Measurements from ENCODE around the gene EMC8. TPM values are rescaled to one million over a fixed set of nuclear protein-coding genes. Genes with fewer than 3 reads are reported as not detected.
A peak's percentile ranks its signal among the peaks of the same experiment; 100 is the strongest.

Gene EMC8
- 34.8 TPM for polyA plus RNA-seq (2013, experiment 1 of 2)
- polyA plus RNA-seq (2013, experiment 2 of 2) = 33.5 TPM

DNA sequence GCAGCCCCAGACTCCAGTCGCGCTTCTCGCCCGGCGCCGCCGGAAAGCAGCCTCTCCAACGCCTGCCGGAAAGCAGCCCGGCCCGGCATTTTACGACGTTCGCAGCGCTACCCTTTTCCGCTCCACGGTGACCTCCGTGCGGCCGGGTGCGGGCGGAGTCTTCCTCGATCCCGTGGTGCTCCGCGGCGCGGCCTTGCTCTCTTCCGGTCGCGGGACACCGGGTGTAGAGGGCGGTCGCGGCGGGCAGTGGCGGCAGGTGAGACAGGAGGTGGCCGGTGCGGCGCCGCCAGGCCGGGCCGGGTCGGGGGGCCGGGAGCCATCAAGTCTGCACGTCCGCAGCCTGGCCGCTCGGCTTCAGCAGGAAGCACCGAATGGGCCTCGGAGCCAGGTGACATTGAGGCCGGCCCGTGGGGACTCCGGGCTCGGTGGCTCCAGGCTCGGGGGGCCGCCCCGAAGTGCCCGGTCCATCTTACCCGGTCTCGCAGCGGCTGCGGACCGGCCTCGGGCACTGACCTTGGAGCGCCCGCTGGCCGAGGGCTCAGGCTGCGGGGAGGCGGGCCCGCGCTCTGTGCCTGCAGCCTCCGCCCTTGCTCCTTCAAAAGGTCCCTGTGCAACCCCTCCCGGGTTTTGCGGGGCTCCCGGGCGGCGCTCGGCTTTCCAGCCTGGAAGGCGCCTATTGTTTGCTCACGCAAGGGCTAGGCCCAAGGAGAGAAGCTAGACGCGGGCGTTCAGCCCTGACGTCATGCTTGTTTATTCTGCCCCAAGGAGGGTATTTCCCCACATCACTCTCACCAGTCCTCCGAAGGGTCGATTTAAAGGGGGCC lies at the start of gene EMC8, which contains the start of gene COX4I1:
Gene EMC8, minus strand, starts transcription at position 48 of the 824 bp plus-strand sequence. CDS start 249 bp downstream, outside the sequence.
Gene COX4I1, plus strand, starts transcription at position 199 of the 824 bp plus-strand sequence. CDS start 1,511 bp downstream, outside the sequence.
- Histone ChIP-seq H3K4me1 (ENCODE audit: control insufficient read depth, insufficient read depth, low read length, poor library complexity, severe bottlenecking) (peaks cover 12% of the 10 kb centered on the region), H3K4me3 (ENCODE audit: extremely low read depth, insufficient read depth, low read length, poor library complexity, severe bottlenecking) (peak within 1 kb of the TSS; percentile 97), H3K9me3 (ENCODE audit: control insufficient read depth, low read length) (no peaks in the 10 kb centered on the region), H3K27ac (ENCODE audit: low read depth, low read length, severe bottlenecking) (peak within 1 kb of the TSS; percentile 81), H3K36me3 (ENCODE audit: control insufficient read depth, insufficient read depth, low read length) (peaks cover 67% of the 10 kb centered on the region)
- WGBS, 2 experiments (ENCODE audit: insufficient coverage in 2 of 2) = 0 to 1% methylated on average over 64 to 74 of the region's 87 CpGs

DNA sequence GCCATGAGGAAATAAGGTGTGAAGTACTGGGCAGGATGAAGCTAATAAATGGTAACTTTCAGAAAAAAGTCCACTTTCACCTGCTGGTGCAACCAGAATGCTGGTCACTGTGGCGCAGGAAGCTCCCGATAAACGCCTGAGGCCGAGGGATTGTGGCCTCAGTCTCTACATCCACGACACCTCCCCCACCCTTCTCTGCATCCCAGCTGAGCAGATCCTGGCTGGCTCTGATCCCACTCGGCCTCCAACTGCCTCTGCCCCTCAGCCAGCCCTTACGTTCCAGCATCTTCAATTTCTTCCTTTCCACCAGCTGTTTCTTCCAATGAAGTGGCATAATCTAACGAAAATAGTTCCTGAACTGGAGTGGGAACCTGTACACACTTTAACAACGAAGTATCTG lies 49.6 kb upstream of the EMC8 start:
- Histone ChIP-seq H3K9me3 (ENCODE audit: control insufficient read depth, low read length) (no peaks in the 10 kb centered on the region), H3K36me3 (ENCODE audit: control insufficient read depth, insufficient read depth, low read length) (no peaks in the 10 kb centered on the region), H3K27ac (ENCODE audit: low read depth, low read length, severe bottlenecking) (no peak overlapping the region), H3K4me3 (ENCODE audit: extremely low read depth, insufficient read depth, low read length, poor library complexity, severe bottlenecking) (no peak overlapping the region), H3K4me1 (ENCODE audit: control insufficient read depth, insufficient read depth, low read length, poor library complexity, severe bottlenecking) (no peaks in the 10 kb centered on the region)
- 50 to 71% methylated on average over 6 to 9 of the region's 9 CpGs for WGBS, 2 experiments (ENCODE audit: insufficient coverage in 2 of 2)

DNA sequence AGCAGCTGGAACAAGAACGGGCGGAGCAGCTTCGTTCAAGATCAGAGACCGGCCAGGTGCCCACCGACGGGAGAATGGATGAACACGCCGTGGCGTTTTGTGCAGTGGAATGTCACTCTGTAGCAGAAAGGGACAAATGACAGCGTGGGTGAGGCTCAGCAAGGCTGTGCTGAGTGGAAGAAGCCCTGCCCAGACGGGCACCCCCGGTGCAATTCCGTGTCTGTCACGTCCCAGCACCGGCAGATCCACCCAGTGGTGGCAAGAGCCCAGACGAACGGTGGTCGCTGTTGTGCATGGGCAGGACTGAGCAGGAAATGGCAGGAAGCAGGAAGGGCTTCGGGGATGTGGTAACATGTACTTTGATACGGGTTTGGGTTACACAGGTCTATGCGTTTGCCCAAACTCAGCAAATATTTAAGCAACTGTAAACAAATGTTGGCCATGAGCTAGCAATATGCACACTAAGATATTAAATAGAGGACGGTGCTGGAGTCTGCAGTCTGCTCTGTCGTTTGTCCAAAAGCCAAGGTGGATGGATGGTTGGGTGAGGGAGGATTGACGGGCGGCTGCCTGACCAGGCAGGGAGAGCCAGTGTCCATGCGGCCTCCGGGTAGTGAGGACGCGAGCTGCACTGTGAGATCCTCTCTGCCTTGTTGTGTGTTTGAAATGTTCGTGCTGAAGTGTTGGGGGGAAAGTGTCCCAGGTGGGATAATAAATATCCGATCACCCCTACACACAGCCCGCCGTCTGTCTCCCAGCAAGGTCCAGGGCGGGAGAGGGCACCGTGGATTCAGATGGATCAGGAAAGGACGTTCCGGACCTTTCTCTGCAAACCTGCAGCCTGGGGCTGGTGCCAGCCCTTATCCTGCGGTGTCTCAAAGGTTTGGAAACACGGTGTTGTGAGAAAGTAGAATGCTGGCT lies 48.6 kb upstream of the EMC8 start:
- H3K27ac ChIP-seq (ENCODE audit: low read depth, low read length, severe bottlenecking) = no peak overlapping the region
- no peak overlapping the region for H3K4me3 ChIP-seq (ENCODE audit: extremely low read depth, insufficient read depth, low read length, poor library complexity, severe bottlenecking)
- no peaks in the 10 kb centered on the region for H3K36me3 ChIP-seq (ENCODE audit: control insufficient read depth, insufficient read depth, low read length)
- H3K4me1 ChIP-seq (ENCODE audit: control insufficient read depth, insufficient read depth, low read length, poor library complexity, severe bottlenecking) = no peaks in the 10 kb centered on the region
- H3K9me3 ChIP-seq (ENCODE audit: control insufficient read depth, low read length) = no peaks in the 10 kb centered on the region
- WGBS, 2 experiments (ENCODE audit: insufficient coverage in 2 of 2) = 91 to 92% methylated on average over 35 to 38 of the region's 39 CpGs

- Histone ChIP-seq H3K27ac (ENCODE audit: low read depth, low read length, severe bottlenecking) (no peak overlapping the region), H3K4me1 (ENCODE audit: control insufficient read depth, insufficient read depth, low read length, poor library complexity, severe bottlenecking) (no peaks in the 10 kb centered on the region), H3K4me3 (ENCODE audit: extremely low read depth, insufficient read depth, low read length, poor library complexity, severe bottlenecking) (no peak overlapping the region), H3K36me3 (ENCODE audit: control insufficient read depth, insufficient read depth, low read length) (no peaks in the 10 kb centered on the region), H3K9me3 (ENCODE audit: control insufficient read depth, low read length) (no peaks in the 10 kb centered on the region)
- WGBS, 2 experiments (ENCODE audit: insufficient coverage in 2 of 2) = 78 to 80% methylated on average over 13 to 14 of the region's 15 CpGs
Measured at GRCh38 chr16:85847036-85847435, 47.7 kb upstream of the EMC8 start.

- WGBS, 2 experiments (ENCODE audit: insufficient coverage in 2 of 2) = 90 to 96% methylated on average over 8 to 9 of the region's 9 CpGs
Measured at GRCh38 chr16:85846461-85846860, 47.1 kb upstream of the EMC8 start.

GRCh38 chr16:85845266-85845665 lies 45.9 kb upstream of the EMC8 start:
- H3K4me3 ChIP-seq (ENCODE audit: extremely low read depth, insufficient read depth, low read length, poor library complexity, severe bottlenecking) = no peak overlapping the region
- H3K9me3 ChIP-seq (ENCODE audit: control insufficient read depth, low read length) = no peaks in the 10 kb centered on the region
- 92 to 95% methylated on average over 19 to 20 of the region's 20 CpGs for WGBS, 2 experiments (ENCODE audit: insufficient coverage in 2 of 2)
- no peaks in the 10 kb centered on the region for H3K36me3 ChIP-seq (ENCODE audit: control insufficient read depth, insufficient read depth, low read length)
- no peak overlapping the region for H3K27ac ChIP-seq (ENCODE audit: low read depth, low read length, severe bottlenecking)
- H3K4me1 ChIP-seq (ENCODE audit: control insufficient read depth, insufficient read depth, low read length, poor library complexity, severe bottlenecking) = no peaks in the 10 kb centered on the region

More at GRCh38 chr16:85846461-85846860, 47.1 kb upstream of the EMC8 start:
- Histone ChIP-seq H3K4me3 (ENCODE audit: extremely low read depth, insufficient read depth, low read length, poor library complexity, severe bottlenecking) (no peak overlapping the region), H3K36me3 (ENCODE audit: control insufficient read depth, insufficient read depth, low read length) (no peaks in the 10 kb centered on the region), H3K27ac (ENCODE audit: low read depth, low read length, severe bottlenecking) (no peak overlapping the region), H3K9me3 (ENCODE audit: control insufficient read depth, low read length) (no peaks in the 10 kb centered on the region), H3K4me1 (ENCODE audit: control insufficient read depth, insufficient read depth, low read length, poor library complexity, severe bottlenecking) (no peaks in the 10 kb centered on the region)

DNA sequence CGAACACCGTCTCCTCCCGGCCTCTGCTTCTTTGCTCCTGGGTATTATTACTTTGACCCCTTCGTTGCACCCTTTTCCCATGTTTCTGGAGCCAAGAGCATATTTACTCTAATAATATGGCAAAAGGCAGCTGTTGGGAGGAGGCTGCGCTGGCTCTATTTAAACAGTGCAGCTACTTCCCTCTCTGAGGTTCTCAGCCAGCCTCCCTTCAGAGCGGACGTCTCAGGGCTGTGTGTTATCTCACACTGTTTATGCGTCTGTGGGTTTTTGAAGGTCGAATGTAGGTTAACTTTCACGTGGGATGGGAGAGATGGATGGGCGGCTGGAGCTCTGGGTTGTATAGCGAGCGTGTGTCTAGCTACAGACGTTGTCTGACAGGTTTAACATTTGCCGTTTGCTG lies 45.4 kb upstream of the EMC8 start:
- Histone ChIP-seq H3K9me3 (ENCODE audit: control insufficient read depth, low read length) (no peaks in the 10 kb centered on the region), H3K27ac (ENCODE audit: low read depth, low read length, severe bottlenecking) (no peak overlapping the region), H3K4me1 (ENCODE audit: control insufficient read depth, insufficient read depth, low read length, poor library complexity, severe bottlenecking) (no peaks in the 10 kb centered on the region), H3K4me3 (ENCODE audit: extremely low read depth, insufficient read depth, low read length, poor library complexity, severe bottlenecking) (no peak overlapping the region), H3K36me3 (ENCODE audit: control insufficient read depth, insufficient read depth, low read length) (no peaks in the 10 kb centered on the region)
- WGBS, 2 experiments (ENCODE audit: insufficient coverage in 2 of 2) = 80 to 85% methylated on average over 13 of the region's 15 CpGs

GRCh38 chr16:85844169-85844481 lies 44.8 kb upstream of the EMC8 start:
- H3K27ac ChIP-seq (ENCODE audit: low read depth, low read length, severe bottlenecking) = no peak overlapping the region
- H3K36me3 ChIP-seq (ENCODE audit: control insufficient read depth, insufficient read depth, low read length) = no peaks in the 10 kb centered on the region
- H3K4me1 ChIP-seq (ENCODE audit: control insufficient read depth, insufficient read depth, low read length, poor library complexity, severe bottlenecking) = no peaks in the 10 kb centered on the region
- H3K4me3 ChIP-seq (ENCODE audit: extremely low read depth, insufficient read depth, low read length, poor library complexity, severe bottlenecking) = no peak overlapping the region
- no peaks in the 10 kb centered on the region for H3K9me3 ChIP-seq (ENCODE audit: control insufficient read depth, low read length)

DNA sequence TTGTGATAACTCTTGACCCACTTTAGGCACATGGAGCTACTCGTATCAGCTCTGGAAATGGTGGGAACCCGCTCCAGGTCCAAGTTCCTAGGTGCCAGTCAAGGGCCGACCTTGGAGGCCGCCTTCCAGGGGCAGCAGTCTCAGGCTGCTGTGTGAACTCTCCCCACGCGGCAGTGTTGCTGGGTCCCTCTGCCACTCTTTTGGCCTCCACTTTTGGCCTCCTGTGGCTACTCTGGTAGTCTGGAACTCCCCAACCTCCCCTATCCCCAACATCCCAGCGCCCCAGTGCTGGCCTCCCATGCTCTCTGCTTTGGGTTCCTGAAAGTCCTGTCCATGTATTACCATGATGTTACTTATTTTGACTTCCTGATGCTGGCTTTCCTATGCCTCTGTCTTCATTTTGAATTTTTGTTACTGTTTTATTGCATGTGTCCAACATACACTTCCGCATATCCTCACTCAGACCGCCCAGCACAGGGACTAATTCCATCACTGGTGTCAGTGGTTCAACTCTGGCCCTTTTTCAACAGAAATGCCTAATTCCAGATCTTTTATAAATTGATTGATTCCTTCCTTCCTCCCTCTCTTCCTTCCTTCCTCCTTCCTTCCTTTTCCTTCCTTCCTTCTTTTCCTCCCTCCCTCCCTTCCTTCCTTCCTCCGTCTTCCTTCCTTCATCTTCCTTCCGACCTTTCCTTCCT lies 44.3 kb upstream of the EMC8 start:
- no peak overlapping the region for H3K27ac ChIP-seq (ENCODE audit: low read depth, low read length, severe bottlenecking)
- H3K4me3 ChIP-seq (ENCODE audit: extremely low read depth, insufficient read depth, low read length, poor library complexity, severe bottlenecking) = no peak overlapping the region
- WGBS, 2 experiments (ENCODE audit: insufficient coverage in 2 of 2) = 88 to 95% methylated on average over 10 to 11 of the region's 11 CpGs
- no peaks in the 10 kb centered on the region for H3K36me3 ChIP-seq (ENCODE audit: control insufficient read depth, insufficient read depth, low read length)
- H3K4me1 ChIP-seq (ENCODE audit: control insufficient read depth, insufficient read depth, low read length, poor library complexity, severe bottlenecking) = no peaks in the 10 kb centered on the region
- no peaks in the 10 kb centered on the region for H3K9me3 ChIP-seq (ENCODE audit: control insufficient read depth, low read length)

DNA sequence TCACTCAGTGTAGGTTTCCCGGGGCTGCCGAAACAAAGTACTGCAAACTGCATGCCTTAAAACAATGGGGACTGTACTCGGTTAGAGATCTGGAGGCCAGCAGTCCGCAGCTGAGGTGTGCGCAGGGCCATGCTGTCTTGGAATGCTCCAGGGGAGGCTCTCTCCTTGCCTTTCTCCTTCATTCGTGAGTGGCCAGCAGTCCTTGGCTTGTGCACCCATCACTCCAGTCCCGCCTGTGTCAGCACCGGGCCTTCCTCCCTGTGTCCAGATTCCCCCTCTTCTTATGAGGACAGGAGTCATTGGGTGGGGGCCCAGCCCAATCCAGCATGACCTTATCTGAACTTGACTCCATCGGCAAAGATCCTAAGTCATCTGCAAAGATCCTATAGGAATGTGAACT lies 43.5 kb upstream of the EMC8 start:
- 96 to 99% methylated on average over 6 to 8 of the region's 9 CpGs for WGBS, 2 experiments (ENCODE audit: insufficient coverage in 2 of 2)
- Histone ChIP-seq H3K4me3 (ENCODE audit: extremely low read depth, insufficient read depth, low read length, poor library complexity, severe bottlenecking) (no peak overlapping the region), H3K4me1 (ENCODE audit: control insufficient read depth, insufficient read depth, low read length, poor library complexity, severe bottlenecking) (no peaks in the 10 kb centered on the region), H3K27ac (ENCODE audit: low read depth, low read length, severe bottlenecking) (no peak overlapping the region), H3K9me3 (ENCODE audit: control insufficient read depth, low read length) (no peaks in the 10 kb centered on the region), H3K36me3 (ENCODE audit: control insufficient read depth, insufficient read depth, low read length) (no peaks in the 10 kb centered on the region)
